Neural cell (in vitro differentiated cells): Measurements from ENCODE around the gene PIGQ.

Experiments
- CTCF ChIP-seq: fragments of 450-650 bp; IDR thresholded peaks from 2 replicates; pipeline ENCODE4 v1.5.1; 2014; ENCODE audit warnings: antibody characterized with exemption, mild to moderate bottlenecking, moderate library complexity; ENCODE audit not compliant: poor library complexity, severe bottlenecking
- EP300 ChIP-seq: fragments of 450-650 bp; conservative IDR thresholded peaks from 2 replicates; pipeline ENCODE4 v1.6.1; 2014; ENCODE audit warnings: antibody characterized with exemption, mild to moderate bottlenecking, moderate library complexity; ENCODE audit not compliant: poor library complexity, severe bottlenecking
- EZH2 ChIP-seq: fragments of 200-600, 300-800 bp; shearing (Covaris generic), sonication (generic); IDR thresholded peaks from 2 replicates; pipeline ENCODE4 v1.6.1; 2014; ENCODE audit warnings: antibody characterized with exemption, low read length, borderline replicate concordance, mild to moderate bottlenecking; ENCODE audit not compliant: insufficient read depth, poor library complexity, severe bottlenecking
- RAD21 ChIP-seq: fragments of 450-650 bp; conservative IDR thresholded peaks from 2 replicates; pipeline ENCODE4 v1.6.1; 2014; ENCODE audit warnings: antibody characterized with exemption, mild to moderate bottlenecking, moderate library complexity
- SMC3 ChIP-seq: fragments of 450-650 bp; conservative IDR thresholded peaks from 2 replicates; pipeline ENCODE4 v1.6.1; 2014; ENCODE audit warnings: antibody characterized with exemption, mild to moderate bottlenecking, moderate library complexity; ENCODE audit not compliant: poor library complexity

- TF ChIP-seq CTCF (no peak), EZH2 (no peak), RAD21 (no peak), SMC3 (no peak), EP300 (no peak)
These were observed 48.2 kb upstream of the PIGQ start for GRCh38 chr16:521381-522210.
